IPS-18c (cell line): ENCODE data around the gene AOX1.

ENCODE experiments used
- H3K4me3 ChIP-seq: 2 replicates; pipeline ENCODE4 v1.7.0; 2013; ENCODE audit warnings: low read depth, mild to moderate bottlenecking, low read length, moderate library complexity; ENCODE audit not compliant: insufficient read depth
- H3K9me3 ChIP-seq: one replicate; pipeline ENCODE4 v1.6.1; 2013; ENCODE audit warnings: mild to moderate bottlenecking, low read length, moderate library complexity; ENCODE audit not compliant: control insufficient read depth, insufficient read depth

The AOX1 gene

GRCh38 chr2:200650195-200650594, 64.4 kb downstream of the AOX1 start:
- no peaks in the 10 kb centered on the region for H3K9me3 ChIP-seq

GRCh38 chr2:200652158-200652557, 66.3 kb downstream of the AOX1 start:
- Histone ChIP-seq H3K4me3 (no peak overlapping the region), H3K9me3 (no peaks in the 10 kb centered on the region)

More at GRCh38 chr2:200650195-200650594, 64.4 kb downstream of the AOX1 start:
- no peak overlapping the region for H3K4me3 ChIP-seq

GRCh38 chr2:200653021-200653420, 67.2 kb downstream of the AOX1 start:
- Histone ChIP-seq H3K4me3 (no peak overlapping the region), H3K9me3 (no peaks in the 10 kb centered on the region)

GRCh38 chr2:200654823-200655222, 69.0 kb downstream of the AOX1 start:
- H3K9me3 ChIP-seq = no peaks in the 10 kb centered on the region
- H3K4me3 ChIP-seq = no peak overlapping the region

GRCh38 chr2:200655918-200656580, 70.2 kb downstream of the AOX1 start:
- H3K4me3 ChIP-seq = no peak overlapping the region
- no peaks in the 10 kb centered on the region for H3K9me3 ChIP-seq

GRCh38 chr2:200658278-200658864, 72.6 kb downstream of the AOX1 start:
- H3K9me3 ChIP-seq = no peaks in the 10 kb centered on the region
- no peak overlapping the region for H3K4me3 ChIP-seq

- Histone ChIP-seq H3K4me3 (no peak overlapping the region), H3K9me3 (no peaks in the 10 kb centered on the region)
Measured at GRCh38 chr2:200659410-200659809, 73.6 kb downstream of the AOX1 start.

- Histone ChIP-seq H3K4me3 (no peak overlapping the region), H3K9me3 (no peaks in the 10 kb centered on the region)
Measured at GRCh38 chr2:200661477-200661876, 75.7 kb downstream of the AOX1 start.

GRCh38 chr2:200662727-200663126, 76.9 kb downstream of the AOX1 start:
- H3K9me3 ChIP-seq = no peaks in the 10 kb centered on the region
- H3K4me3 ChIP-seq = no peak overlapping the region

- Histone ChIP-seq H3K4me3 (no peak overlapping the region), H3K9me3 (no peaks in the 10 kb centered on the region)
Measured at GRCh38 chr2:200664770-200665494, 79.1 kb downstream of the AOX1 start.

GRCh38 chr2:200665626-200666453, 80.0 kb downstream of the AOX1 start:
- Histone ChIP-seq H3K9me3 (no peaks in the 10 kb centered on the region), H3K4me3 (no peak overlapping the region)

GRCh38 chr2:200667413-200667812, 81.6 kb downstream of the AOX1 start:
- H3K9me3 ChIP-seq = no peaks in the 10 kb centered on the region

GRCh38 chr2:200668478-200668877, 82.7 kb downstream of the AOX1 start:
- H3K9me3 ChIP-seq = no peaks in the 10 kb centered on the region
- H3K4me3 ChIP-seq = no peak overlapping the region

More at GRCh38 chr2:200667413-200667812, 81.6 kb downstream of the AOX1 start:
- no peak overlapping the region for H3K4me3 ChIP-seq

- Histone ChIP-seq H3K9me3 (no peaks in the 10 kb centered on the region), H3K4me3 (no peak overlapping the region)
Measured at GRCh38 chr2:200669308-200669707, 83.5 kb downstream of the AOX1 start.

- H3K9me3 ChIP-seq = no peaks in the 10 kb centered on the region
- H3K4me3 ChIP-seq = no peak overlapping the region
Measured at GRCh38 chr2:200670313-200670712, 84.5 kb downstream of the AOX1 start.

- H3K9me3 ChIP-seq = no peaks in the 10 kb centered on the region
- no peak overlapping the region for H3K4me3 ChIP-seq
Measured at GRCh38 chr2:200670751-200671150, 84.9 kb downstream of the AOX1 start.

GRCh38 chr2:200673191-200673590, 87.4 kb downstream of the AOX1 start:
- Histone ChIP-seq H3K9me3 (no peaks in the 10 kb centered on the region), H3K4me3 (no peak overlapping the region)
